GM12878 (cell line): ENCODE measurements around the gene AKAP13. TPM values are rescaled to one million over a fixed set of nuclear protein-coding genes. Genes with fewer than 3 reads are reported as not detected.

ENCODE experiments used
- ATAC-seq: fragments of 200-7000 bp; cut with Tn5 transposase; 3 replicates; pipeline ENCODE4 v1.9.1; 2020; ENCODE audit warnings: mild to moderate bottlenecking, moderate library complexity
- BruUV-seq: library from RNA; stranded (reverse); fragments of 400-500 nt; replicated peaks from 2 replicates; lab custom pipeline; 2021; lab: Mats Ljungman, UMichigan
- CTCF ChIA-PET: fragments of 300-600 bp; sonication (Branson Sonifier 250); formaldehyde crosslinking; extraction: SDS; loops from one replicate; lab custom pipeline; 2021; ENCODE audit warnings: inconsistent platforms; lab: Yijun Ruan, JAX
- POLR2A ChIA-PET: fragments of 350-600 bp; formaldehyde crosslinking; extraction: SDS; loops from one replicate; lab custom pipeline; 2021; ENCODE audit warnings: inconsistent platforms; lab: Charles Lee
- RAD21 ChIA-PET: fragments of 300-600 bp; sonication (Branson Sonifier 250); formaldehyde crosslinking; loops from one replicate; lab custom pipeline; 2023; ENCODE audit warnings: antibody characterized with exemption; ENCODE audit not compliant: unreplicated experiment; lab: Charles Lee
- SMC1A ChIA-PET: fragments of 300-600 bp; sonication (Branson Sonifier 250); formaldehyde crosslinking; loops from one replicate; lab custom pipeline; 2023; ENCODE audit not compliant: unreplicated experiment, uncharacterized antibody; lab: Charles Lee
- DNase-seq: peaks from one replicate; pipeline ENCODE4 v3.0.0-alpha.2; 2011; ENCODE audit warnings: low read depth, low spot score
- FAIRE-seq: peaks from 3 replicates; lab custom pipeline; 2011; peaks lifted over from hg19 to GRCh38; lab: Jason Lieb, UNC
- H2AFZ ChIP-seq: 2 replicates; pipeline ENCODE4 v1.6.0; 2011; ENCODE audit warnings: low read depth, low read length, control low read depth; ENCODE audit not compliant: control insufficient read depth
- H3K27ac ChIP-seq: 2 replicates; pipeline ENCODE4 v1.5.1; 2011; ENCODE audit warnings: control low read depth; ENCODE audit not compliant: control insufficient read depth, insufficient read depth
- H3K27me3 ChIP-seq, 2 experiments: replicated peaks in 1 of 2; 2 replicates each; pipeline versions ENCODE4 v1.6.0 to v1.6.1; 2011; ENCODE audit warnings: low read length in 1 of 2; ENCODE audit not compliant: control insufficient read depth in 2 of 2, insufficient read depth in 2 of 2
- H3K36me3 ChIP-seq, 2 experiments: 2 replicates each; pipeline ENCODE4 v1.5.1; 2011; ENCODE audit warnings: low read length in 1 of 2; ENCODE audit not compliant: control insufficient read depth in 2 of 2, insufficient read depth in 2 of 2
- H3K4me1 ChIP-seq: 2 replicates; pipeline ENCODE4 v1.6.1; 2011; ENCODE audit warnings: mild to moderate bottlenecking, low read length, moderate library complexity, mixed read lengths; ENCODE audit not compliant: control insufficient read depth, insufficient read depth
- H3K4me2 ChIP-seq: 2 replicates; pipeline ENCODE4 v1.6.0; 2011; ENCODE audit warnings: control low read depth; ENCODE audit not compliant: control insufficient read depth, insufficient read depth
- H3K4me3 ChIP-seq: fragments of 200-600 bp; sonication (generic); 2 replicates; pipeline ENCODE4 v1.5.1; 2016
- H3K79me2 ChIP-seq: 2 replicates; pipeline ENCODE4 v1.6.0; 2011; ENCODE audit warnings: low read length; ENCODE audit not compliant: control insufficient read depth, insufficient read depth
- H3K9ac ChIP-seq: 2 replicates; pipeline ENCODE4 v1.8.0; 2011; ENCODE audit warnings: low read length, control low read depth, mixed read lengths; ENCODE audit not compliant: control insufficient read depth, insufficient read depth
- H3K9me3 ChIP-seq: replicated peaks from 3 replicates; pipeline ENCODE4 v1.5.1; 2011; ENCODE audit warnings: mild to moderate bottlenecking, low read length; ENCODE audit not compliant: control insufficient read depth, insufficient read depth
- H4K20me1 ChIP-seq: 2 replicates; pipeline ENCODE4 v1.6.0; 2011; ENCODE audit not compliant: control insufficient read depth, insufficient read depth
- BACH1 ChIP-seq: fragments of 450-650 bp; IDR thresholded peaks from 2 replicates; pipeline ENCODE4 v1.6.1; 2017; ENCODE audit warnings: mild to moderate bottlenecking, borderline replicate concordance
- DPF2 ChIP-seq: fragments of 450-650 bp; IDR thresholded peaks from 2 replicates; pipeline ENCODE4 v1.6.1; 2017; ENCODE audit warnings: mild to moderate bottlenecking
- JUND ChIP-seq: IDR thresholded peaks from 2 replicates; pipeline ENCODE4 v1.6.1; 2012; ENCODE audit warnings: low read depth, mild to moderate bottlenecking, low read length, improper control_type of control experiment, moderate library complexity
- KDM1A ChIP-seq: fragments of 200-600 bp; sonication (generic); IDR thresholded peaks from 2 replicates; pipeline ENCODE4 v1.6.1; 2016; ENCODE audit warnings: borderline replicate concordance
- MTA2 ChIP-seq: fragments of 450-650 bp; IDR thresholded peaks from 2 replicates; pipeline ENCODE4 v1.6.1; 2016; ENCODE audit warnings: low read depth, mild to moderate bottlenecking, moderate library complexity
- MYC ChIP-seq: IDR thresholded peaks from 2 replicates; pipeline ENCODE4 v1.6.1; 2011; ENCODE audit warnings: mild to moderate bottlenecking, low read length, moderate library complexity, inconsistent platforms; ENCODE audit not compliant: insufficient read depth, insufficient replicate concordance, insufficient read length, severe bottlenecking
- NFYB ChIP-seq: IDR thresholded peaks from 2 replicates; pipeline ENCODE4 v1.6.1; 2011; ENCODE audit warnings: low read depth, mild to moderate bottlenecking, low read length, improper control_type of control experiment, moderate library complexity; ENCODE audit not compliant: insufficient read depth
- NR2F1 ChIP-seq: fragments of 450-650 bp; conservative IDR thresholded peaks from 2 replicates; pipeline ENCODE4 v1.6.1; 2017; ENCODE audit warnings: mild to moderate bottlenecking
- POLR2AphosphoS2 ChIP-seq: IDR thresholded peaks from 2 replicates; pipeline ENCODE4 v1.6.1; 2011; ENCODE audit warnings: low read depth, mild to moderate bottlenecking, low read length, improper control_type of control experiment, moderate library complexity
- SREBF1 ChIP-seq: IDR thresholded peaks from 2 replicates; pipeline ENCODE4 v1.6.1; 2012; ENCODE audit warnings: mild to moderate bottlenecking, low read length
- YY1 ChIP-seq: IDR thresholded peaks from 2 replicates; pipeline ENCODE4 v1.6.1; 2011; ENCODE audit warnings: low read depth, mild to moderate bottlenecking, low read length
- ZNF217 ChIP-seq: fragments of 450-650 bp; IDR thresholded peaks from 2 replicates; pipeline ENCODE4 v1.6.1; 2017; ENCODE audit warnings: antibody characterized with exemption, mild to moderate bottlenecking
- WGBS: methylation state at CpG from one replicate; pipeline ENCODE4 v1.1.6; 2016; ENCODE audit warnings: low lambda C conversion rate; ENCODE audit not compliant: insufficient replicate concordance, insufficient coverage; ENCODE audit errors: missing lambda C conversion rate; 5-methylcytosine and 5-hydroxymethylcytosine counted together
- in situ Hi-C: fragments of 300-500 bp; cut with MboI; formaldehyde crosslinking; loops from 9 replicates; pipeline ENCODE4 v1.14.3; 2018; ENCODE audit warnings: mixed read lengths
- intact Hi-C: fragments of 100-400 bp; cut with micrococcal nuclease; formaldehyde crosslinking; loops from one replicate; pipeline ENCODE4 v1.14.2; 2022; ENCODE audit not compliant: unreplicated experiment
- polyA plus RNA-seq, 11 experiments: library from polyadenylated mRNA; depleted of rRNA in 4 of 11; unstranded in 6 of 11; stranded (reverse) in 5 of 11; fragments of >200 nt; fragmentation: Nextera tagmentation in 4 of 11; fragmentation: Illumina TruSeq in 1 of 11; extraction: Ambion mirVana in 4 of 11; extraction: Trizol in 1 of 11; gene quantifications; 1 replicate in 1 of 11; 2 replicates in 10 of 11; pipeline versions ENCODE4 v1.2.1 to v1.2.3, GENCODE V29; 2011 to 2016; ENCODE audit warnings: inconsistent platforms in 2 of 11, missing spikeins in 2 of 11, low read depth in 1 of 11
- total RNA-seq, 4 experiments: library from RNA; depleted of rRNA in 3 of 4; stranded (reverse); fragments of >200 nt in 3 of 4; fragmentation: Illumina TruSeq in 1 of 4; extraction: Trizol in 1 of 4; gene quantifications; 2 replicates each; pipeline versions ENCODE4 v1.2.1 to v1.2.3, GENCODE V29; 2013 to 2021
- TF ChIP-seq, protein P1 (sequence below): IDR thresholded peaks from 2 replicates; pipeline ENCODE4 v1.6.1; 2012; ENCODE audit warnings: mild to moderate bottlenecking, low read depth, low read length
- TF ChIP-seq, protein P2 (sequence below): IDR thresholded peaks from 2 replicates; pipeline ENCODE4 v1.6.1; 2012; ENCODE audit warnings: low read depth, low read length, improper control_type of control experiment
- TF ChIP-seq, protein P3 (sequence below): IDR thresholded peaks from 2 replicates; pipeline ENCODE4 v1.6.1; 2012; ENCODE audit warnings: low read depth, low read length, improper control_type of control experiment
- TF ChIP-seq, protein P4 (sequence below): fragments of 450-650 bp; IDR thresholded peaks from 2 replicates; pipeline ENCODE4 v1.6.1; 2017; ENCODE audit warnings: mild to moderate bottlenecking, low read depth, inconsistent platforms; ENCODE audit not compliant: poor library complexity, severe bottlenecking
- TF ChIP-seq, protein P5 (sequence below): fragments of 450-650 bp; IDR thresholded peaks from 2 replicates; pipeline ENCODE4 v1.6.1; 2016; ENCODE audit warnings: mild to moderate bottlenecking

Gene AKAP13
- total and polyA plus RNA-seq, 10 of the 15 experiments (the other 5 are each of a cell fraction or from before 2014, with no cell fraction given) = 14.4 to 74.9 (median 55.1) TPM

DNA sequence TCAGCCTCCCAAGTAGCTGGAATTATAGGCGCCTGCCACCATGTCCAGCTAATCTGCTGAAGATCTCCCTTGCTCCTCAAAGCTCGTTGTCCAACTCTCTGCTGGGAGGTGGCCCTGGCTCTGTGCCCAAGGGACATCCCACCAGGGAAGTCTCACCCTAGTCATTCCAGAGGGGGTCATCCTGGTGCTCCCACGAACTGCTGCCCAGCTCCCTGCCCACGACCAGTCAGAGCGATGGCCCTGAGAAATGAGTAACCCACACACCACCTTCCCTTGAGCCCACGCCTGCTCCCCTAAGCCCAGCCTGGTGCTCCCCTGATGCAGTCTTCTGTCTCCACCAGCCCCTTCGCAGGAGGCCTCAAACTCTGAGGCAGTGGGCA lies 409.1 kb downstream of the AKAP13 start:
- H2AFZ ChIP-seq = no peak overlapping the region
- no TSS peak for BruUV-seq
- peaks cover 5% of the 10 kb centered on the region for H3K79me2 ChIP-seq
- SMC1A ChIA-PET = no interaction called here
- DNase-seq = no peak
- POLR2A ChIA-PET = no interaction called here
- WGBS = 74% methylated on average over 7 of the region's 7 CpGs
- H3K36me3 ChIP-seq = no peaks in the 10 kb centered on the region
- intact Hi-C loops (no loop called here), in situ Hi-C loops (no loop called here)
- H3K9ac ChIP-seq = no peak overlapping the region
- no peak for FAIRE-seq
- H3K4me1 ChIP-seq = peaks cover 26% of the 10 kb centered on the region
- H3K27ac ChIP-seq = no peak overlapping the region
- H4K20me1 ChIP-seq = peaks cover 5% of the 10 kb centered on the region; the same call in 1 of the 2 replicates
- no peaks in the 10 kb centered on the region for H3K9me3 ChIP-seq
- no peaks in the 10 kb centered on the region for H3K27me3 ChIP-seq
- RAD21 ChIA-PET = no interaction called here
- CTCF ChIA-PET = interaction anchor here (0.8 to 3.0 kb wide), 2 partner anchors 11 to 61 kb away, joined by 3 to 8 read pairs; no protein-coding TSS in a partner anchor
- H3K4me2 ChIP-seq = no peak overlapping the region
- no peak for ATAC-seq
- no peak overlapping the region for H3K4me3 ChIP-seq
- TF ChIP-seq, protein P1, sequence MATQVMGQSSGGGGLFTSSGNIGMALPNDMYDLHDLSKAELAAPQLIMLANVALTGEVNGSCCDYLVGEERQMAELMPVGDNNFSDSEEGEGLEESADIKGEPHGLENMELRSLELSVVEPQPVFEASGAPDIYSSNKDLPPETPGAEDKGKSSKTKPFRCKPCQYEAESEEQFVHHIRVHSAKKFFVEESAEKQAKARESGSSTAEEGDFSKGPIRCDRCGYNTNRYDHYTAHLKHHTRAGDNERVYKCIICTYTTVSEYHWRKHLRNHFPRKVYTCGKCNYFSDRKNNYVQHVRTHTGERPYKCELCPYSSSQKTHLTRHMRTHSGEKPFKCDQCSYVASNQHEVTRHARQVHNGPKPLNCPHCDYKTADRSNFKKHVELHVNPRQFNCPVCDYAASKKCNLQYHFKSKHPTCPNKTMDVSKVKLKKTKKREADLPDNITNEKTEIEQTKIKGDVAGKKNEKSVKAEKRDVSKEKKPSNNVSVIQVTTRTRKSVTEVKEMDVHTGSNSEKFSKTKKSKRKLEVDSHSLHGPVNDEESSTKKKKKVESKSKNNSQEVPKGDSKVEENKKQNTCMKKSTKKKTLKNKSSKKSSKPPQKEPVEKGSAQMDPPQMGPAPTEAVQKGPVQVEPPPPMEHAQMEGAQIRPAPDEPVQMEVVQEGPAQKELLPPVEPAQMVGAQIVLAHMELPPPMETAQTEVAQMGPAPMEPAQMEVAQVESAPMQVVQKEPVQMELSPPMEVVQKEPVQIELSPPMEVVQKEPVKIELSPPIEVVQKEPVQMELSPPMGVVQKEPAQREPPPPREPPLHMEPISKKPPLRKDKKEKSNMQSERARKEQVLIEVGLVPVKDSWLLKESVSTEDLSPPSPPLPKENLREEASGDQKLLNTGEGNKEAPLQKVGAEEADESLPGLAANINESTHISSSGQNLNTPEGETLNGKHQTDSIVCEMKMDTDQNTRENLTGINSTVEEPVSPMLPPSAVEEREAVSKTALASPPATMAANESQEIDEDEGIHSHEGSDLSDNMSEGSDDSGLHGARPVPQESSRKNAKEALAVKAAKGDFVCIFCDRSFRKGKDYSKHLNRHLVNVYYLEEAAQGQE = no peak
- no peak for TF ChIP-seq SREBF1
- TF ChIP-seq MYC = no peak
- TF ChIP-seq, protein P2, sequence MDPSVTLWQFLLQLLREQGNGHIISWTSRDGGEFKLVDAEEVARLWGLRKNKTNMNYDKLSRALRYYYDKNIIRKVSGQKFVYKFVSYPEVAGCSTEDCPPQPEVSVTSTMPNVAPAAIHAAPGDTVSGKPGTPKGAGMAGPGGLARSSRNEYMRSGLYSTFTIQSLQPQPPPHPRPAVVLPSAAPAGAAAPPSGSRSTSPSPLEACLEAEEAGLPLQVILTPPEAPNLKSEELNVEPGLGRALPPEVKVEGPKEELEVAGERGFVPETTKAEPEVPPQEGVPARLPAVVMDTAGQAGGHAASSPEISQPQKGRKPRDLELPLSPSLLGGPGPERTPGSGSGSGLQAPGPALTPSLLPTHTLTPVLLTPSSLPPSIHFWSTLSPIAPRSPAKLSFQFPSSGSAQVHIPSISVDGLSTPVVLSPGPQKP = no peak
- TF ChIP-seq MTA2 = no peak
- no peak for TF ChIP-seq POLR2AphosphoS2
- no peak for TF ChIP-seq YY1
- no peak for TF ChIP-seq NR2F1
- no peak for TF ChIP-seq BACH1
- TF ChIP-seq, protein P3, sequence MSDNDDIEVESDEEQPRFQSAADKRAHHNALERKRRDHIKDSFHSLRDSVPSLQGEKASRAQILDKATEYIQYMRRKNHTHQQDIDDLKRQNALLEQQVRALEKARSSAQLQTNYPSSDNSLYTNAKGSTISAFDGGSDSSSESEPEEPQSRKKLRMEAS = no peak
- TF ChIP-seq NFYB = no peak
- no peak for TF ChIP-seq JUND
- TF ChIP-seq KDM1A = no peak
- TF ChIP-seq, protein P4, sequence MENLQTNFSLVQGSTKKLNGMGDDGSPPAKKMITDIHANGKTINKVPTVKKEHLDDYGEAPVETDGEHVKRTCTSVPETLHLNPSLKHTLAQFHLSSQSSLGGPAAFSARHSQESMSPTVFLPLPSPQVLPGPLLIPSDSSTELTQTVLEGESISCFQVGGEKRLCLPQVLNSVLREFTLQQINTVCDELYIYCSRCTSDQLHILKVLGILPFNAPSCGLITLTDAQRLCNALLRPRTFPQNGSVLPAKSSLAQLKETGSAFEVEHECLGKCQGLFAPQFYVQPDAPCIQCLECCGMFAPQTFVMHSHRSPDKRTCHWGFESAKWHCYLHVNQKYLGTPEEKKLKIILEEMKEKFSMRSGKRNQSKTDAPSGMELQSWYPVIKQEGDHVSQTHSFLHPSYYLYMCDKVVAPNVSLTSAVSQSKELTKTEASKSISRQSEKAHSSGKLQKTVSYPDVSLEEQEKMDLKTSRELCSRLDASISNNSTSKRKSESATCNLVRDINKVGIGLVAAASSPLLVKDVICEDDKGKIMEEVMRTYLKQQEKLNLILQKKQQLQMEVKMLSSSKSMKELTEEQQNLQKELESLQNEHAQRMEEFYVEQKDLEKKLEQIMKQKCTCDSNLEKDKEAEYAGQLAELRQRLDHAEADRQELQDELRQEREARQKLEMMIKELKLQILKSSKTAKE = no peak
- no peak for TF ChIP-seq DPF2
- TF ChIP-seq, protein P5, sequence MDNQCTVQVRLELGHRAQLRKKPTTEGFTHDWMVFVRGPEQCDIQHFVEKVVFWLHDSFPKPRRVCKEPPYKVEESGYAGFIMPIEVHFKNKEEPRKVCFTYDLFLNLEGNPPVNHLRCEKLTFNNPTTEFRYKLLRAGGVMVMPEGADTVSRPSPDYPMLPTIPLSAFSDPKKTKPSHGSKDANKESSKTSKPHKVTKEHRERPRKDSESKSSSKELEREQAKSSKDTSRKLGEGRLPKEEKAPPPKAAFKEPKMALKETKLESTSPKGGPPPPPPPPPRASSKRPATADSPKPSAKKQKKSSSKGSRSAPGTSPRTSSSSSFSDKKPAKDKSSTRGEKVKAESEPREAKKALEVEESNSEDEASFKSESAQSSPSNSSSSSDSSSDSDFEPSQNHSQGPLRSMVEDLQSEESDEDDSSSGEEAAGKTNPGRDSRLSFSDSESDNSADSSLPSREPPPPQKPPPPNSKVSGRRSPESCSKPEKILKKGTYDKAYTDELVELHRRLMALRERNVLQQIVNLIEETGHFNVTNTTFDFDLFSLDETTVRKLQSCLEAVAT = no peak
- no peak for TF ChIP-seq ZNF217
